SH-SY5Y (cell line): ENCODE data around the gene VWA3A.

Experiments
- GATA2 ChIP-seq: IDR thresholded peaks from 2 replicates; pipeline ENCODE4 v1.6.1; 2011; ENCODE audit warnings: mild to moderate bottlenecking, low read depth, low read length
- GATA3 ChIP-seq: IDR thresholded peaks from 2 replicates; pipeline ENCODE4 v1.6.1; 2011; ENCODE audit warnings: low read depth, mild to moderate bottlenecking, low read length, moderate library complexity

- TF ChIP-seq GATA2, result no peak
- no peak for TF ChIP-seq GATA3
Measured at GRCh38 chr16:22183901-22184614, 91.7 kb downstream of the VWA3A start.
